Kidney epithelial cell (primary cell): ENCODE measurements around the gene ADGB. TPM values are rescaled to one million over a fixed set of nuclear protein-coding genes. Genes with fewer than 3 reads are reported as not detected.
"Not testable (repeated sequence)": the region's sequence is repeated elsewhere in the genome, so short reads cannot be mapped to it uniquely, and the experiment has no call there.

Experiments
- DNase-seq: peaks from one replicate; pipeline ENCODE4 v3.0.0-alpha.2; 2010; ENCODE audit warnings: low read depth
- H3K27me3 ChIP-seq: 2 replicates; pipeline ENCODE4 v1.6.0; 2011; ENCODE audit warnings: low read length; ENCODE audit not compliant: control insufficient read depth, insufficient read depth
- H3K36me3 ChIP-seq: 2 replicates; pipeline ENCODE4 v1.5.1; 2011; ENCODE audit warnings: low read length; ENCODE audit not compliant: control insufficient read depth, insufficient read depth
- H3K4me3 ChIP-seq: 2 replicates; pipeline ENCODE4 v1.5.1; 2011; ENCODE audit warnings: low read depth, mild to moderate bottlenecking, control low read depth, low read length
- total RNA-seq: library from RNA; depleted of rRNA; stranded (reverse); fragments of >200 nt; gene quantifications from 2 replicates; pipeline ENCODE4 v1.2.3, GENCODE V29; 2015
- TF ChIP-seq, protein P1 (sequence below): IDR thresholded peaks from 2 replicates; pipeline ENCODE4 v1.5.1; 2011; ENCODE audit warnings: mild to moderate bottlenecking, moderate library complexity, low read length, control low read depth, inconsistent platforms; ENCODE audit not compliant: insufficient read depth, poor library complexity, severe bottlenecking

The ADGB gene
- total RNA-seq, 1 donor from 2014 or later = not detected

DNA sequence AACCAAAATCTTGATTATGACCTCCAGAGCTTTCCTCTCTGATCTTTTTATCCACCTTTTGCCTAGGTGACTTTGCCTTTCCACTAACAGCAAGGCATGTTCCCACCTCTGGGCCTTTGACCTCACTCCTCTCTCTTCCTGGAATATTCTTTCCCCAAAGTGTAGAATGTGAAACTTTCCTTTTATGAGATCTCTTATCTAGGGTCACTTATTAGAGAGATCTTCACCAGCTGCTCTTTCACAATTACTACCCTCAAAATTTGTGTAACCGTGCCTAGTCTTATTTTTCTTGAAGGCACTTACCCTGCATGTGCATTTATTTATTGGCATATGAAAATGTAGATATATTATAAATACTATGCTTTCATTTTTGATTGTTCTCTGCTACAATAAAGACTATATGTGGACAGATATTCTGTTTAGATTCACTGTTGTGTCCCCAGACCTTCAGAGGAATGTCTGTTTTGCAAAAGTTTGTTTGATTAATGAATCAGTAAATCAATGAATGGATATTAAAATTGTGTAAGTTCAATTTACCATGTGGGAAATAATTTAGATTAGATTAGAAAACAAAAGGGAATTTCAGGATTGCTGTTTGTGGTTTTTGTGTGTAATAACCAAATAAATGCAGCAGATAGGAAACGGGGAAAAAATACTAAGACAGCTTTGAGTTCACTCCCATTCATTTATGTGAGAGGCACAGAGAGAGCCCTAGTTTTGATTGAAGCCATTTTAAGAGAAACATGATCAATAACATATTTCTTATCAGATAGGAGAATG lies 207.0 kb downstream of the ADGB start:
- no peaks in the 10 kb centered on the region for H3K36me3 ChIP-seq
- H3K27me3 ChIP-seq = no peaks in the 10 kb centered on the region
- no peak overlapping the region for H3K4me3 ChIP-seq
- TF ChIP-seq, protein P1, sequence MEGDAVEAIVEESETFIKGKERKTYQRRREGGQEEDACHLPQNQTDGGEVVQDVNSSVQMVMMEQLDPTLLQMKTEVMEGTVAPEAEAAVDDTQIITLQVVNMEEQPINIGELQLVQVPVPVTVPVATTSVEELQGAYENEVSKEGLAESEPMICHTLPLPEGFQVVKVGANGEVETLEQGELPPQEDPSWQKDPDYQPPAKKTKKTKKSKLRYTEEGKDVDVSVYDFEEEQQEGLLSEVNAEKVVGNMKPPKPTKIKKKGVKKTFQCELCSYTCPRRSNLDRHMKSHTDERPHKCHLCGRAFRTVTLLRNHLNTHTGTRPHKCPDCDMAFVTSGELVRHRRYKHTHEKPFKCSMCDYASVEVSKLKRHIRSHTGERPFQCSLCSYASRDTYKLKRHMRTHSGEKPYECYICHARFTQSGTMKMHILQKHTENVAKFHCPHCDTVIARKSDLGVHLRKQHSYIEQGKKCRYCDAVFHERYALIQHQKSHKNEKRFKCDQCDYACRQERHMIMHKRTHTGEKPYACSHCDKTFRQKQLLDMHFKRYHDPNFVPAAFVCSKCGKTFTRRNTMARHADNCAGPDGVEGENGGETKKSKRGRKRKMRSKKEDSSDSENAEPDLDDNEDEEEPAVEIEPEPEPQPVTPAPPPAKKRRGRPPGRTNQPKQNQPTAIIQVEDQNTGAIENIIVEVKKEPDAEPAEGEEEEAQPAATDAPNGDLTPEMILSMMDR = no peak
- no peak for DNase-seq

GRCh38 chr6:146809014-146809413 lies 210.2 kb downstream of the ADGB start:
- H3K36me3 ChIP-seq, DNase-seq, H3K27me3 ChIP-seq, H3K4me3 ChIP-seq: not testable (repeated sequence)

DNA sequence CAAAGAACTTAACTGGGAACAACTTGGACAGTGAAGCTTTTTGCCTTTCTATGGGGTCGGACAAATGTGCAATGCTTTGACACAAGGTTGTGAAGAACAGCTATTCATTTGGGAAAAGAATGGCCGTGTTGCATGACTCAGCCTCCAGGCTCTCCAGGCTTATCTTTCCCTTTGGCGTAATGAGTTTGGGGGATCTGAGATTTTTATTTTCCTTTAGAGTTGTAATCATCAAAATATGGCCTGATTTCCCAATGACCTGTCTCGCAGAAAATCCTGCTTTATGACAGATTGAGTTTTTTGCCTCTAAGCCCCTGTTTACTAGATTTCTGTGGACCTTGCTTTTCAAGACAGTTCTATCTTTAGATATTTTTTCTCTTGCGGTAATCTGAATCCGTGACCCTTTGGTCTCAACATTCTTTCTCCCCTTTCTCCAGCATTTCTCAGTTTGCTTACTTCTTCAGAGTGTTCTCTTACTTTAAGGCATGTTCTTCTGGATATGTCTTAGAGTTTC lies 214.1 kb downstream of the ADGB start:
- DNase-seq, H3K36me3 ChIP-seq, H3K27me3 ChIP-seq, H3K4me3 ChIP-seq: not testable (repeated sequence)

- no peaks in the 10 kb centered on the region for H3K27me3 ChIP-seq
- no peak overlapping the region for H3K4me3 ChIP-seq
- no peaks in the 10 kb centered on the region for H3K36me3 ChIP-seq
- DNase-seq = no peak
- TF ChIP-seq, protein P1 = no peak
Measured at GRCh38 chr6:146813554-146813953, 214.8 kb downstream of the ADGB start.

DNA sequence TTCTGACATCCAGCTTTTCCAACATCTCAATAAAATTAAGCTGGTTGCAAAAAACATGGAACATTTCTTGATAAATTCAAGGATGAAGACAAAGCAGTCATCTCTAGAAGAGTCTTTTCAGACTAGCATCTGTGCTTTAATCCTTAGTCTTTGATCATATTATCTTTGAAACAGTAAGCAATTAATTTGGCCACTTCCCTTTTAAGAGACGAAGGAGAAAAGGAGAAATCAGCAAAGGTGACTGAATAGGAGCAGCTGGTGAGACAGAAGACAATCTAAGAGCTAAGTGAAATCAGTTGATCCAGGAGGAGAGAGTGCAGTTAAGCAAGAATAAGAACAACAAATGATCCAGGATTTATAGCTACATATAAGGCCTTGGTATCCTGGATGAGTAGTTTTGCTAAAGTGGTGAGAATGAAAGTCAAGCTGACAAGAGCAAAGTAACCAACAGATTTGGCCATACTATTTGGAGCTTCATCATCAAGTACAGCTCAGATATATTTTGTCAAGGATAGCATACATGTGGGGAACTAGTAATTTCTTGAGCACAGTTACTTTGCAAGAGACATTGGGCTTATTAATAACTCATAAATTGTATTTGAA lies 215.5 kb downstream of the ADGB start:
- Histone ChIP-seq H3K4me3 (no peak overlapping the region), H3K27me3 (no peaks in the 10 kb centered on the region), H3K36me3 (no peaks in the 10 kb centered on the region)
- TF ChIP-seq, protein P1 = no peak
- no peak for DNase-seq

DNA sequence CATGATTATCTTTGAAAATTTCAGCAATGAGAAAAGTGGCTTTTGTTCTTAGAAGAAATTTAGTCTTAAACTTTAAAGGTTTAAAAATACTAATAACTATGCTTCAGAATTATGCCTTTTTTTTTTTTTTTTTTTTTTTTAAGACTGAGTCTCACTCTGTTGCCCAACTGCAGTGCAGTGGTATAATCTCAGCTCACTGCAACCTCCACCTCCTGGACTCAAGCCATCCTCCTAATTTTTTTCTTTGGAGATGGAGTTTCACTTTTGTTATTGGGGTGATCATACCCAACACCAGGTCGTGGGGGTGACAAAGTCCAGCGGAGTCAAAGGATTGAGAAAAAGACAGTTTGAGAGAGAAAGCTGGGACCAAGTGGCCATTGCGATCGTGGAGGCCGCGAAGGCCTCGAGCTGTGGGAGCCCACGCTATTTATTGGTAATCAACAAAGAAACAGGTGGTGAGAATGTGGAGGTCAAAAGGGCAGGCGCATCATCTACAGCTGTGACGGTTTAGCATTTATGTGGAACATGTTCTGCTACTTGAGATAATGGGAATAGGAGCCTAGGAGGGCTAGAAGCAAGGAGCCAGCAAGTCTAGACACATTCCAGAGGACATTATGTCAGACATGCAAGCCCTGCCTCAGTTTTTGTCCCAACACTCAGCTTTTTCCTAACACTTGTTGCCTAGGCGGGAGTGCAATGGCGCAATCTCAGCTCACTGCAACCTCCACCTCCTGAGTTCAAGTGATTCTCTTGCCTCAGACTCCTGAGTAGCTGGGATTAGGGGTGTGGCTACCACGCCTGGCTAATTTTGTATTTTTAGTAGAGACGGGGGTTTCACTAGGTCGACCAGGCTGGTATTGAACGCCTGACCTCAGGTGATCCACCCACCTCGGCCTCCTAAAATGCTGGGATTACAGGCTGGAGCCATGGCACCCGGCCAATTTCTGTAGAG lies 217.0 kb downstream of the ADGB start:
- not testable (repeated sequence) for H3K36me3 ChIP-seq, H3K4me3 ChIP-seq, DNase-seq, H3K27me3 ChIP-seq
